Amniotic stem cell (primary cell): Measurements from ENCODE around the gene CARD10.
"Not testable (repeated sequence)": the region's sequence is repeated elsewhere in the genome, so short reads cannot be mapped to it uniquely, and the experiment has no call there.

Experiments used
- DNase-seq: peaks from one replicate; lab custom pipeline; 2025; lab: John Stamatoyannopoulos, UW

Gene CARD10

DNA sequence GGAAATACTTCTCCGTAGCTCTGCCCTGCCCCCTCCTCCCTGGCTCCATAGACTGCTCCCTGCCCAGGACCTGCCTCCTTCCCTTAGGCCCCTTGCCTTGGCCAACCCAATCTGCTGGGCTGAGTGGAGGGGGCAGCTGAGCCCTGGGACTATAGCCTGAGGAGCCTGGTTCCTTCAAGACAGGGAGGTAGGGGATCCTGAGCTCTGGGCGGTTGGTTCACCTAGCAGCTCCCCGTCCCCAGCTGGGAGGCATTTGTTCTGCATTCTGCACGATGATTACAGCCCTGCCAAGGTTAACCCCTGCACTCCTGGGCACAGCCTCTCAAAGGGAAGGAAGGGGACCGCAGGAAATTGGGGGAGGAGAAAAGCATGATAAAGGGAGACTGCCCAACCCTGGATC is 37.5 kb upstream of the CARD10 start:
- no peak for DNase-seq

DNA sequence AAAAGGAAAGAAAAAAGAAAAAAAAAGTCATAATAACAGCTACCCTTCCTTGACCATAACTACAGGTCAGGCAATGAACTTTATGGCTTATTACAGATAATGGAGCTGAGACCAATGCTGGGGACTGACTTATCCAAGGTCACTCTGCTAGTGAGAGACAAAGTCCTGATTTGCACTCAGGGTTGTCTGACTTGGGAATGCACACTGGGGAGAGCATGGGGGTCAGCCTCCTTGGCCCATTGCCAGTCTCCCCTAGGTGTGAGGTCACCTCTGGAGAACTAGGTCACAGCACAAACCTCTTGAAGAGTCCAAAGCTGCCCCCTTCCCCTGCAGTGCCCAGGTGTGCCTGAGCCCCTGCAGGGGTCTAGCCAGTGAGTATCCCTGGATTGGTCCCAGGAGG is 35.8 kb upstream of the CARD10 start:
- no peak for DNase-seq

DNA sequence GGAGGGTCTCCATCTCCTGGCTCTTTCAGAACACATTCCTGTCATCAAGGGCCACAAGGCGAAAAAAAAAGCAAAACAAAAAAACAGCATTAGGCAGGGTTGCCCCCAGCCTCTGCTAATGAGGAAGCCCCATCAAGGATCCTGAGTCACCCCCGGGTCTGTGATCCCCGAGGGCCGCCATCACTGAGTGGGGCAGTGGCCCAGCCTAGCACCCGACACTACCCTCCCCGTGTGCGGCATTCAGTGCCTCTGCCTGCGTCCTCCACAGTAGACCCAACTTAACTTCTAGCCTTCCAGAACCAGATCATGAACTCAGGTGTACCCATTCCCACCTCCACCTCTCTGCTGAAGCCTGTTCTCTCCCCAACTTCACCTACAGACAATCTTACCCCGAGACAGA is 34.5 kb upstream of the CARD10 start:
- no peak for DNase-seq

DNA sequence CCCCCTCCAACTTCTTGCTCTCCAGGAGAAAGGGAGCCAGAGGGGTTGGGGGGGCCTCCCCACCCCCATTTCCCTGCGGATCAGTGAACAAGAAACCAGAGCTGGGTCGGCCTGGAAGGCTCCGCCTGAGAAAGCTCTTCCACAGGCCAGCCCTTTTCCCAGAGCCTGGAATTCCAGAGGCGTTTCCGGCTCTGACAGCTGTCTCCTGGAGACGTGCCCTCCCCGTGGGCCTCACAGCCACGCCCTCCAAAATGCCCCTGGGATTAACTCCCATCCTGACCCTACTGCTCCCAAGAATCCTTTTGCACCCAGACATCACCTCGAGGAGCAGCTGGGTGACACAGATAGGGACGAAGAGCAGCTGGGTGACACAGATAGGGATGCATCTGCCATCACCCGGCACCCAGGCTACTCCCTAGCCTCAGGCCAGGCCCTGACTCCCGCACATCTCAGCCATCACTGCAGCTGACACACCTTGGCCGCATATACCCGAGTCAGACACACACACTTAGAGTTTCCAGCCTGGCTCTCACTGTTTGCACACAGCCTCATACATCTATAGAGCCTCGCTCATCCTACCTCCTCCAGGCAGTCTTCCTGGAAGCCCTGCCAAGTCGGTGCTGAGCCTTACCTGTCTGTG is 33.4 kb upstream of the CARD10 start:
- no peak for DNase-seq

DNA sequence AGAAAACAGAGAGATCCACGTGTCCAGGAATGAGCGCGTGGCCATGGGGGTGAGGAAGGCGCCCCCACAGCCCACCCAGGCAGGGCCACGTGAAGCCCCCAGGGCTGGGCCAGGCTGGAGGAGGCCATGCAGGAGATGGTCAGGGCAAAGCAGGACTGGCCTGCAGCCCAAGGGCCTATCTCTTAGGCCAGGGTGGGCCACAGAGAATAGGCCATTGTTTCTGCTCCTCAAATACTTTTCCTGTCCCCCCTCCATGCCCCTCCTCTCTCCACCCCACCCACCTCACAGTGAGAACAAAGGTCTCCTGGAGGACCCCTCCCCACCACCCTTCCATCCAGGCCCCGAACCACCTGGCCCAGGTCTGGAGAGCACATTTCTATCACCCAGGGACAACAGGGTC is 32.8 kb upstream of the CARD10 start:
- no peak for DNase-seq

DNA sequence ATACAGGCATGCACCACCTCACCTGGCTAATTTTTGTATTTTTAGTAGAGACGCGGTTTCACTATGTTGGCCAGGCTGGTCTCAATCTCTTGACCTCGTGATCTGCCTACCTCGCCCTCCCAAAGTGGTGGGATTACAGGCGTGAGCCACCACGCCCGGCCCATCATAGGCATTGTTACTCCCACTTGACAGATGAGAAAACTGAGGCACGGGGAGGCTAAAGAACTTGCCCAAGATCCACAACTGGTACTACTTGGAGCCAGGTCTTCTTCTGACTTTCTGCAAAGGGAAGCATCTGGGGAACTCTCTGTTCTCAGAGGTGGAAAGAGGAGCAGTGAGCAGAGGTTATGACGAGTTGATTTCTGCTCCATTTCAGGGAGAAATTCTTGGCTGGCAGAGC is 31.7 kb upstream of the CARD10 start:
- DNase-seq = not testable (repeated sequence)

DNA sequence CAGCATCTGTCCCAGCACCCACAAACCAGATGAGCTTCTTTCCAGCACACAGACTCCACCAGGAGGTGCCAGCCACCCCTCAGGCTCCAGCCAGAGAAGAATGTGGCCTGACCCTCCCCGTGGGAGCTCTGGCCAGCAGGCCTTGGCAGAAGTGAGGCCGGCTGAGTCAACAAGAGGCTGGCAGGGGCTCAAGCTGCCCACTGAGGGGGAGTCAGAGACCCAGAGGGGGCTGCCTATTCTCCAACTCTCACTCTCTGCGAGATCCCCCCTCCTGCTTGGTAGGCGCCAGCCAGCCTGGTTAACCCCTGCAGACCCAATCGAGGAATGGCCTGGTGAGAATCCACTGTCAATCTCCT is 30.5 kb upstream of the CARD10 start:
- peak; percentile 34 for DNase-seq

DNA sequence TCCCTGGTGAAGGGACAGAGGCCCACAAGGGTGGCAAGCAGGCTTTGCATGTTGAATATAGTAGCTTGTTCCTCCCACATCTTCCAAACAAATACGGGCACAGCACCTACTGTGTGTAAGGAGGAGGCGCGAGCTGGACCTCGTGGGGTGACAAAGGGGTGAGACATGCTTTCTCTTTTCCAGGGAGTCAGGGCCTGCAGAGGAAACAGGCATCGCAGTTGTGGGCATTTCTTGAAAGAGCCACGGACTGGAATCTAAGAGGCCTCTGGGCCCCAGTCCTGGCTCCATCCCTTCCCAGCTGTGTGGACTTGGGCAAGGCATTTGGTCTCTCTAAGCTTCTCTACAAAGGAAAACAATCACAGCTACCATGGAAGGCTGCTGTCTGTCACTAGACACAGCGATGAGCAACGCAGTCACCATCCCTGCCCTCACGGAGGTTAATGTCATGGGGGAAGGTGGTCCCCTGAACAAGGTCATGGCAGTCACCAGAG is 28.1 kb upstream of the CARD10 start:
- DNase-seq = no peak

DNA sequence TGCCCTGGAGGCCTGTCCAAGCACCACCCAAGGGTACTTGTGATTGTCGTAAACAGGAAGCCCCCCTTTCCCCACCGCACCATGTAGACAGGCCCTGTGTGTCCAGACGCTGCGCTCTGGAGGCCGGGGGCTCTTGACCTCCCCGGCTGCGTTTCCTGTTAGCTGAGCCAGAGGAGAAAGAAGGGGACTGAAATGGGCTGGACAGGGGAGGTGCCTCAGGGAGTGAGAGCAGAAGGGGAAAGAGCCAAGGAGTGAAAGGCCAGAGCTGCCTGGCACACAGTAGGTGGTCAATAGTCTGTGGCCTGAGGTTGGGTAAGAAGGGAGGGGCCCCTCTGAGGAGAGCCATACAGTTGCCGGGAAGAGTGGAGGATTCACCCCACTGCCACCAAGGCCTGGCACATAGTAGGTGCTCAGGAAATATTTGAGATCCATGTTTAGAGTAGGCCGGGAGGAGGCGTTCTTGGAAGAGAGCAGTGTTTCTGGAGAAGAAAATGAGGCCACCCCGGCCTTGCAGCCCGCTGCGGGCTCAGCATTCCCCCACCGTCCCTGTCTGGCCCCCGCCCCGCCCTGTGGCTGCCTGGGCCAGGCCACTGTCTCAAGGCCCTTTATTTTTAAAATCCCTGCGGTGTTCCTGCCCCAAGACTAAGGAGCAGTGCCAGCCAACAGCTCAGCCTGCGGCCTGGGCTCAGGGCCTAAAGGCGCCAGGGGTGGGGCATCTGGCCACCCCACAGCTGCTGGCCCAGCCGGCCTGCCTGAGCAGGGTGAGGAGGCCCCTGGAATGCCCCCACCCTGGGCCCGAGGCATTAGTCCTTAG is 27.4 kb upstream of the CARD10 start:
- DNase-seq = no peak

DNA sequence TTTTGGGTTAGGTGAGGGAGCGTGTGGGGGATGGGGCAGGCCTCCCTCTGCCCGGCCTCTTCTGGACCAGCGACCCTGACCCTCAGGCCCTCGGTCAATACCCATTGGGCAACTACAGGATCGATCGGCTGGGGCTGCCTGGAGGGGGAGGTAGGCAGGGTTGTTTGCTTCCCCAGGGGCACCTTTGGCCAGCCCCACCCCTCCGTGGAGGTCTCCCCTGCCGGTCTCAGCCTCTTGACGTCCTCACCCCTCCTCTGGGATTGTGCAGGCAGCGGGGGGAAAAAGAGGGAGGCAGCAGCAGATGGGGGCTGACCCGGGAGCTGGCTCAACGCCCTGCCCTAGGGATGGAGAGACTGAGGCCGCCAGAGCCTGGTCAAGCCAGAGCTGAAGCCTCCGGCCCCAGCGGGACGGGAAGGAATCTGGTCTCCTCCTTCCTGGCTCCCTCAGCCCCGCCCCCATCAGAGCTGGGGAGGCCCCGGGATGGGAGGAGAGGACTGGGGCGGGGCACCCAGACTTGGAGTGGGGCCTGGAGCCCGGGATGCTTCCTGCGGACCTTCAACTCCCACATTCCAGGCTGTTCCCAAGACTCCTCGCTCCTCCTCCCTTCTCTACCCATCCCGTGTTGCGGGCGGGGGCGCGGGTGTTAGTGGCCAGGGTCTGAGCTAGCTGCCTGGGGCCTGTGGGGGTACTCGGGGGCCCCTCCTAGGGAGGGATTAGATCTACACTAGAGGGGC is 26.7 kb upstream of the CARD10 start:
- DNase-seq = peak; percentile 86

DNA sequence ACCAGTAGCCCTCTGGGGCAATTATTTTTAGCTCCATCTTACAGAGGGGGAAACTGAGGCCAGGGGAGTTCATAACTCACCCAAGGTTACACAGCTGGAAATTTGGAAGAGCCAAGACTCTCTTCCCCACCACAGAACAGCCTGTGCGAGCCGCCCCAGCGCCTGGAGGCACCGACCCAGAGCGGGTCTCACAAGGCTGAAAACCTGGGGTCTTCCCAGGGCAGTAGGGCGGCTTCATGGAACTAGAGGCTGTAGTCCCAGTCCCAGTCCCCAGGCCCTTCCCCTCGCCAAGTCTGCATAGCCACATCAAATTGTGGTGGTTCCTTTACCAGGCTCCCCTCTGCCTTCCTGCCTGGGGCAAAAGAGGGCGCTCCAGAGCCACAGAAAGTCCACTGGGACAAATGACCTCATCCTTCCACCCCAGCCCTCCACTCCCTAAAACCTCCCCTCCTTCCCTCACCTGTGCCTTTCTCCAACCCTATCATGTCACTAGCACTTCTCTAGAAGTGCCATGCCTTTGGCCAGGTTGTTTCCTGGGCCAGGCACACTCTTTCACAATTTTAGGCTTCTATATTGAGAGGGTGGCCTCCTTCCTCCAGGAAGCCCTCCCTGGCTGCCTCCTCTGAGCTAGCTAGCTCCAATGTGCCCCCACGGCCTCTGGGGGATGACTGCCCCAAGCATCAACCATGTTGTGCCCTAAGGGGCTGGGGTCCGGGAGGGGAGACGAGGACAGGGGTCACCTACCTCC is 25.9 kb upstream of the CARD10 start:
- no peak for DNase-seq

DNA sequence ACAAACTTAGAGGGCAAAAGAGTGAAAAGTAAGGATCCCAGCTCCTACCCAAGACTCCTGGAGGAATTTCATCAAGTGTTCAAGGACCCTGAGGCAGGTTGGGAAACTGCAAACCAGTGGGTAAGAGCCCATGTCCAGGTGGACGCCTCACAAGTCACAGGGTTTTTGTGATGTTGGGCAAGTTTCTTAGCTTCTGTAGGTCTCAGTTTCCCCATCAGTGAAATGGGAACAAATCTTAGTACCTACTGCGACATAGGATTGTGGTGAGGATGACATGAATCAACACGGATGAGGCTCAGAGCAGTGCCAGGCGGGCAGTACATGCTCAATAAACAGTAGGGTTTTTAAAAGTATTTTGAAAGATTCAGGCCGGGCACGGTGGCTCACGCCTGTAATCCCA is 23.7 kb upstream of the CARD10 start:
- DNase-seq = no peak

DNA sequence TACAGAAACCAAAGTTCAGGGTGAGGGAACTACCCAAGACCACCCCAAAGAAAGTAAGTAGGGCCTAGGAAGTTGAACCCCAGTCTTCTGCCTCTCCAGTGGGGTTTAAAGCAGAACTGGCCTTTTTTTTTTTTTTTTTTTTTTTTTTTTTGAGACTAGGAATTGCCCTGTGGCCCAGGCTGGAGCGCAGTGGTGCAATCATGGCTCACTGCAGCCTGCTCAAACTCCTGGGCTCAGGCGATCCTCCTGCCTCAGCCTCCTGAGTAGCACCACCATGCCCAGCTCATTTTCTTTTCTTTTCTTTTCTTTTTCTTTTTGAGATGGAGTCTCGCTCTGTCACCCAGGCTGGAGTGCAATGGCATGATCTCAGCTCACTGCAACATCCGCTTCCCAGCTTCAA is 23.2 kb upstream of the CARD10 start:
- DNase-seq = not testable (repeated sequence)

DNA sequence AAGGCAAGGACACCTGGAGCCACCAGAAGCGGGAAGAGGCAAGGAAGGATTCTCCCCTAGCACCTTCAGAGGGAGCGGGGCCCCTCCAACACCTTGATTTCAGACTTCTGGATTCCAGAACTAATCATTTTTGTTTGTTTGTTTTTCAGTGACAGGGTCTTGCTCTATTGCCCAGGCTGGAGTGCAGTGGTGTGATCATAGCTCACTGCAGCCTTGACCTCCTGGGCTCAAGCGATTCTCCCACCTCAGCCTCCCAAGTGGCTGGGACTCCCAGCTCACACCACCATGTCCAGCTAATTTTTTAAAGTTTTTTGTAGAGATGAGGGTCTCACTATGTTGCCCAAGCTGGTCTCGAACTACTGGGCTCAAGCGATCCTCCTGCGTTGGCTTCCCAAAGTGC is 20.6 kb upstream of the CARD10 start:
- not testable (repeated sequence) for DNase-seq

DNA sequence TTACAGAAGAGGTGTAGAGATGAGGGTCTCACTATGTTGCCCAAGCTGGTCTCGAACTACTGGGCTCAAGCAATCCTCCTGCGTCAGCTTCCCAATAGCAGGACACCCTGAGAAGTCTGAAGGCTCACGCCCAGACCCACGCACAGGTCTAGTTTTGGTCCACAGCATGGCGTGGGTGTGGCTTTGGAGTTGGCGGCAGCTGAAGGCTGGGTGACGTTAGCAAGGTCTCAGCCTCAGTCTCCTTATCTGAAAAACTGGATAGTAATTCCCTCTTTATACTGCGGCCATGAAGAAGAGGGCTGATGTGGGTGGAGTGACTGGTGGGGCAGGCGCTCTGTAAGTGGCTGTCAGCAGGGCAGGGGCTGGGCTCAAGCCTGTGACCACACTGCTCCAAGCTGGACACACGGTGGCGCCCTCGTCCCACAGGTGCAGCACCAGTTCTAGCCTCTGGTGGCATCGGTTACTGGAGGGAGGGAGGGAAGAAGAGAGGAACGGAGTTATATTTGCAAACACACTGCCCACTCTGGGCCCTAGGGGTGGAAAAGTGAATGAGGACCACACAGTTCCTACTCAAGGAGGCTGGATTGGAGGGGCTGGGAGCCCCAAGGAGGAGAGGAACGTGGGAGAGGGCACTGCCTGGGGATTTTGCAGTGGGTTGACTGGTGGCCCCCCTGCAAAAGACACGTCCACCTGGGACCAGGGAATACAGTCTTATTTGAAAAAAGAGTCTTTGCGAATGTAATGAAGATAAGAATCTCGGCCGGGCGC is 19.6 kb upstream of the CARD10 start:
- peak; percentile 88 for DNase-seq

DNA sequence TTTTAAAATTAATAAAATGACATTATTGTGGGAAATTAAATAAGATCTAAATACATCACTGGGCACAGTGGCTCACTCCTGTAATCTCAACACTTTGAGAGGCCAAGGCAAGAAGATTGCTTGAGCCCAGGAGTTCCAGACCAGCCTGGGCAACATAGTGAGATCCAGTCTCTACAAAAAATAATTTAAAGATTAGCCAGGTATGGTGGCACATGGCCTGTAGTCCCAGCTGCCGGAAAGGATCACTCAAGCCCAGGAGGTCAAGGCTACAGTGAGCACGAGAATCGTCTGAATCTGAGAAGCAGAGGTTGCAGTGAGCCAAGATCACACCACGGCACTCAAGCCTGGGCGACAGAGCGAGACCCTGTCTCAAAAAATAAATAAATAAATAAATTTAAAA is 15.9 kb upstream of the CARD10 start:
- no peak for DNase-seq

DNA sequence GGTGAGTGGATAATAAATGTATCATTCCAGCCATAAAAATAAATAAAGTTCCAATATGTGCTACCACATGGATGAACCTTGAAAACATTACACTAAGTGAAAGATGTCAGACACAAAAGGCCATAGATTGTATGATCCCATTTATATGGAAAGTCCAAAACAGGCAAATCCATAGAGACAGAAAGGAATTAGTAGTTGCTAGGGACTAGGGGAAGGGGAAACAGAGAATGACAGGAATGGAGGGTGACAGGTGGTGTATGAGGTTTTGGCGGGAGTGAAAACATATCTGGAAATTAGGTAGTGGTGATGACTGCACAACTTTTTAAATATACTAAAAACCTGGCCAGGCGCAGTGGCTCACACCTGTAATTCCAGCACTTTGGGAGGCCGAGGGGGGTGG is 15.2 kb upstream of the CARD10 start:
- no peak for DNase-seq

DNA sequence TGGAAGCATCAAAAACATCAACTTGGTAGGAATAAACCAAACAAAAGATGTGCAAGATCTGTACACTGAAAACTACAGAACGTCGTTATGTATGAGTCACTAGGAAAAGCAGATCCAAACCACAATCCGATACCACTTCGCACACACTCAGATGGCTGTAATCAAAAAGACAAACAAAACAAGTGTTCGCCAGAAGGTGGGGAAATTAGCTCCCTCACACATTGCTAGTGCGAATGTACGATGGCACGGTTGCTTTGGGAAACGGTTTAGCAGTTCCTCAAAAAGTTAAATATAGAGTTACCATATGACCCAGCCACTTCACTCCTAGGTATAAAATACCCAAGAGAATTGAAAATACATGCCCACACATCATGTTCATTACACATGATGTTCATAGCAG is 14.8 kb upstream of the CARD10 start:
- no peak for DNase-seq

DNA sequence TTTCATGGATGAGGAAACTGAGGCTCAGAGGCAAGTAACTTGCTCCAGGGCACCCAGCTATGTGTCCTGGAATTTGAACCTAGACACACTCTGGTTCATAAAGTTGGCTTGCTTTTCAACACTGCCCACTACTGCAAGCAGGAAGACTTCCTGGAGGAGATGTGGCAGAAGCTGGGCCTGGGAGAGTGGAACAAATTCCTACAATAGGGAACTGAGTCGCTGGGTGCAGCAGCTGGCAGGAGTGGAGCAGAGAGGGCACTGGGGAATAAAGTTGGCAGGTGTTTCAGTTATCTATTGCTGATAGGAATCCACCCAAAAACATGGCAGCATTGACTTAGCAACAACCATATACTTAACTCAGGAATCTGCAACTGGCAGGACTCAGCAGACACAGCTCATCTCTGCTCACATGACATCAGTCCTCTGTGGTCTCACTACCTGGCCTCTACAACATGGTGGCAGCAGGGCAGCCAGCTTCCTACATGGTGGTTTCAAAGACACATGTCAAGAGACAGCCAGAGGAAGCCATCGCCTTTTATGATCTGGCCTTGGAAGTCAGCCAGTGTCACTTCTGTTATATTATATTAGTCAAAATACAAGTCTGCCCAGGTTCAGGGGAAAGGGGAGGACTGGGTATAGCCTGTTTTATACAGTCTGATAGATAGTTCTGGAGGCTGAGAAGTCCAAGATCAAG is 10.6 kb upstream of the CARD10 start:
- no peak for DNase-seq

DNA sequence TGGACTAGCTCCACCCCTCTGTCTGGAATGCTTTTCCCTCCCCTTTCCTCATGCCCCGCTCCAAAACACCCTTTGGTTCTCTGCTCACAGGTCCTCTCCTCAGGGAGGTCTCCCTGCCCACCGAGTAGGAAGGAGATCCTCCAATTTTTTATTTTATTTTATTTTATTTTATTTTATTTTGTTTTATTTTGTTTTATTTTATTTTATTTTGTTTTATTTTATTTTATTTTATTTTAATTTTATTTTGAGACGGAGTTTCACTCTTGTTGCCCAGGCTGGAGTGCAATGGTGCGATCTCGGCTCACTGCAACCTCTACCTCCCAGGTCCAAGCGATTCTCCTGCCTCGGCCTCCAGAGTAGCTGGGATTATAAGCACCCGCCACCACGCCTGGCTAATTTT is 8.7 kb upstream of the CARD10 start:
- DNase-seq = not testable (repeated sequence)
